NCI-H526 (cell line): ENCODE measurements around the gene CLCF1.

Experiments
- DNase-seq, 2 experiments: peaks; one replicate each; lab custom pipeline; 2025; lab: John Stamatoyannopoulos, UW

Gene CLCF1

DNA sequence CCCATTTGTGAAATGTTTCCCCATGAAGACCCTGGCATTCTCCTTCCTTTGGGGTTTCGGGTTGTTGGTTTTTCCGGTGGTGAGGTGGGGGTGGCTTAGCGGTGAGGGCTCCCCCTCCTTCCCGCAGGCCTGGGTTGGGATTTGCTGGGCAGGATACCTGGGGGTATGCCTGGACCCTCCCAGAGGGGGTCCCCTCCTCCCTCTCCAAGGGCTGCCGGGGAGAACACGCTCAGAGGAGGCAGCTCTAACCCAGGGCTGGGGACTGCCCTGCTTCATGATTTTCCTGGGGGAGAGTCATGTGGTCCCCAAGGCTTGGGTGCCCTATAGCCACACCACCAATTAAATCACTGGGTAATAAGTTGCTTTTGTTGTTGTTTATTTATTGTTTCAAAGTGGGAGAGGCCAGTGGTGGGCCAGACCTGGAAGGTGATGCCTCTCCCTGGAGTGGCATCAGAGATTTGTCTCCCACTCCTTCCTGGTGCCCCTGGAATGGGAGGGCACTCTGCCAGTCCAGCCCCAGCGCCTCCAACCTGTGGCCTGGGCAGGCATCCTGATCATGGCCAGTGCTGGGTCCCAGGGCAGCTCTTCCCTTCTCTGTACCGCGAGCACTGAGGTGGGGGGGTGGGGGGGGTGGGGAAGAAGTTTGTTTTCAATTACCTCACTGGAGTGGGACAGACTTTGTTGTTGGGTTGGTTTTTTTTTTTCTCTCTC lies 1.3 kb upstream of the CLCF1 start:
- DNase-seq = no peak

DNA sequence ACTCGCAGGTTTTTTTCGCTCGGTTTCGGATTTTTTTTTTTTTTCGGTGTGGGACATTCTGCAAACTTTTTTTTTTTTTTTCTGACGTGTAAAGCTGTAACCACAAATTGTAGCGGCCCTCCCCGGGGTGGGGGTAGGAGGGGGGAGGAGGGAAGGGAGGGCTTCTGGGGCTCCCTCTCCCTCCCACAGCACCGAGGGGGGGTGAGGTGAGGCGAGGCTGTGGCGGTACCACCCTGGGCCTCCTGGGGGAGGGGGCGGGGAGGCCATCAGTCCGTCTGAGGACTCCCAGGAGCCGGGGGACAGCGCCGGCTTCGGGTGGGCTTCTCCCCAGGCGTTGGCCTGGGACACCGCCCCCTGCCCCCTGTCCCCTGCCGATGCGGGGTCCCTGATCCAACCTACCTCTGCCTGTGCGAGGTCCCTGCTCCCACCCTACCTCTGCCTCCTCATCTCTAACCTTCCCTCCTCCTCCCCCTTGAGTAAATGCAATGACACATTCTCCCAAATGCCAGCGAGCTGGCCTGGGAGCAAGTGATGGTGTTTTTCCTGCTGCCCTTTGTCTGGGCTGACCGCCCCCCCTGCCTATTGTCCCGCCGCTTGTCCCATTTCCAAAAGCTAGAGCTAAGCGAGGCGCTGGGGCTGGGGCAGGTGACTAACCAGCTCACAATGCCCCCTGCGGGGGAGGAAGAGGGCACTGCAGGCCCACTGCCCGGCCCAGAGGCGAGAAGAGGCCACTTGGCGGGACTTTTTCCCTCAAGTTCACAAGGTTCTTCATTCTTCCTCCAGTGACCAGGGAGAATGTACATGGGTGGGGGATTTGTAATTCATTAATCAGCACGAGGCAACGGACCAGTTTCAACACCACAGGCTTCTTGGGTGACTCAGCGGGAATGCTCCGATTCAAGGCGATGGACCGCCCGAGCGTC lies 511 bp upstream of the CLCF1 start:
- DNase-seq = peak; percentile 46 to 86

DNA sequence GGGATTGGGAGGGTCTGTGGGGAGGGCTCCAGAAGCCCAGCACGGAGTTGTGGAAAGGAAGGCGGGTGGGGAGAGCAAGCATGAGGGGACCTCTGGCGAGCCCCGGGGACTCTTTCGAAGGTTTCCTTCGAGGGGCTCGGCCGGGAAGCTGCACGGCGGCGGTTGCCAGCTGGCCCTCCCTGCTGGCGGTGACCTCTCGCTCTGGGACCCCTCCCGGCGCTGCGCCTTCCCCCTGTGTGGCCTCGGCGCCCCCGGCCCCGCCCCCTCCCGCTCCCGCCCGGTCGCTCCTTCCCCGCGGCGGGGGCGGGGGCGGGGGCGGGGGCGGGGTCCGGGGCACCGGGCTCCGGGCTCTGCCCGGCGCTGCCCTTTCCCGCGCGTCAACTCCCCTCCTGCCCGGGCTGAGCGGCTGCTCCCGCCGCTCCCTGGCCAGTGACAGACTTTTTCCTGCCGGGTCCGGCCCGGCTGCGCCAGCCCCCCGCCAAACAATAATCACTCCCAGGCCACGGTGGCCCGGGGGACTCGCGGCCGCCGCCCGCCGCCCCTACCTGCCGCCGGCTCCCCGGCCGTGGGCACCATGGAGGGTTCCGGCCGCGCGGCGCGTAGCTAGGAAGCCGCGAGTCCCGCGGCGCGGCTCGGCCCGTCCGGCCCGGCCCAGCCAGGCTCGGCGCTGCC lies 941 bp downstream of the CLCF1 start:
- peak in 1 of 2 experiments; percentile 62 for DNase-seq

DNA sequence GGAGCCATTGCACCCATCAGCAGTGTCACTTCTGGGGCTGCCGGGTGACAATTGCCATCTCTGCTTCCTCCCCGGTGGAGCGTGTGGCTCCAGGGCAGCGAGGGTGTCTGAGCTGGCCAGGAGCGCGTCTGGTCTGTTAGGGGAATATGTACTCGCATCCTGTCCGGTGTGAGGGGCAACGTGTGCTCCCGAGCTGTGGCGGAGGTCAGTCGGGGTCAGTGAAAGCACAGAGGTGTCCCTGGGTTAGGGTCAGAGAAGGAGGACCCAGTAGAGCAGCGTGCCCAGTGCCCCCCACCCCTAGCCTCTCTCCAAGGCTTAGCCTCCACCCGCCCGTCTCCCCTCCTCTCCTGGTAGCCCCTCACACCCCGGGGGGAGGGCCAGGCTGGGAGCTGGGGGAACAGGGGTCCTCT lies 1.5 kb downstream of the CLCF1 start:
- no peak for DNase-seq

DNA sequence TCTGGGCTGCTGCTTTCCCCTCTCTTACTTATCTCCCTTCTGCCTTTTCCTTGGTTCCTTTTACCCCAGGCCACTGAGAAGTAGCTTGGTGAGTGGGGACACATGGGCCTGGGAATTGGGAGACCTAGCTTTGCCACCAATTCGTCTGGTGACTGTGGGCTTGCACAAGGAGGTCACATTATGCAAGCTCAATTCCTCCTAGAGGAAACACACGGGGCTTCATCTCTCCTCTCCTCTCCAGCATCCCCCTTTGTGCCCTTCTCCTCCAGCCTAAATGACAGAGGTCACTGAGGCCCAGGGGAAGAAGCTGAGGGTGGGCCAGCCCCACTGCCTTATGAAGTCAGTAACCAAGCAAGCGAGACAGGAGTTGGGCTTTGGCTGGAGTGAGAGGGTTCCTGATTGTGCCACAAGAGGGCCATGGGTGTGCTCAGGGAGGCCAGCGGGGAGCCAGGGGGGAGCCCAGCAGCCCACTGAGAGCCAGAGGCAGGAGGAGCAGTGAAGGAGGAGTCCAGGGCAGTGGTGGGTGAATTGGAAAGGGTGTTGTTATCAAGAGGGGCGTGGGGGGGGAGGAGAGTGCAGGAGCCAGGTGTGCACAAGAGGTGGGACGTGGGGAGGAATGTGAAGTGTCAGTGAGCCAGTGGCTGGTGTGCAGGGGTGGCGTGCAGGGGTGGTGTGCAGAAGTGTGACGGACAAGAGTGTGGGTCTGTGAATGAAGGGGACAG lies 2.0 kb downstream of the CLCF1 start:
- DNase-seq = peak in 1 of 2 experiments; percentile 63

DNA sequence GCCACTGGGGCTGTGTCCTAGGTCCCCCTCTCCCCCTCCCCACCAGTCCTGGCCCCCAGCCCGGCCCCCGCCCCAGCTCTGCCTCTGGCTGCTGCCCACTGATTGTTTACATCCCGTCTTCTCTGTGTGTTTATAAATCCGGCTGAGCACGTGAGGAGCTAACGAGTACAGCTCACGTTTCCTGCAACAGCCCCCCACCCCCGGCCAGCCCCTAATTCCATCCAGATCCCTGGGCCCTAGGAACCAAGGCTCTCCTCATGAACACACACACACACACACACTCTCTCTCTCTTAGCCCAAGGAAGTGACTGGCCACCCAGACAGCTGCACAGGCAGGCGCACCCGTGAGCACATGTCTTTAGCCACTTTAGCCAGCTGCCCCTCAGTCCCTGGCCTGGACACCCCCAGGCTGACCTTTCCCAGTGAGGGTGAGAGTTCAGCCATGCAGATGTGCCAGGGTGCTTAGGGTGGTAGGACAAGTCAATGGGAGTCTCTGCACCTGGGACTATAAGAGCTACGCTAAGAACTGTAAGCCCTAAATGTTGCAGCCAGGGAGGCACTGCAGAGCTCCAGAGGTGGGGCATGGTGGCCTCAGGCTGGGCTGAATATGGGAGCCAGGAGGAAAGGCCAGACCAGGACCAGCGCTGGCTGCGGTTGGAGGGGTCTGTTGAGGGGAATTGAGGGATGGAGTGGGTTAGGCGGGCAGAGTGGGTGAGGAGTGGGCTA lies 2.9 kb downstream of the CLCF1 start:
- DNase-seq = no peak

DNA sequence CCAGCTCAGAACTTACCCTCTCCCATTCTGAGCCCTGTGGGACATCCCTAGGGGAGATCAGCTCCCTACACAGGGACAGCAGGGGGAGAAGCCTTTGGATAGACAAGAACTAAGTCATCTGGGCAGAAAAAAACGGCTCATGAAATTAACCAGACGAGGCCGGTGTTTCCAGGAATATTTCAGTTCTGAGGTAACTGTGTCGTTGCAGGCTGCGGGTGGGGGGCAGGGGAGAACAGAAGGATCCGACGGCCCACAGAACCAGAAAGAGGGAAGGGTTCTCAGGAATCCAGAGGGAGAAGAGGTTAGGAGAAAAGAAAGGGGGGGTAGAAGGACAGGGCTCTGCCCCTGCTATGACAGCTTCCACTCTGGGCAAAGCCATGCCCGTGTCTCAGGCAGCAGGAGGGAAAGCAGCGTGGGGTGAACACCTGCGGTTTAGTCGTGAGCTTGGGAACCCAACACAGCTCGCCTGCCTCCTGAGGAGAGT lies 3.6 kb downstream of the CLCF1 start:
- DNase-seq = no peak

DNA sequence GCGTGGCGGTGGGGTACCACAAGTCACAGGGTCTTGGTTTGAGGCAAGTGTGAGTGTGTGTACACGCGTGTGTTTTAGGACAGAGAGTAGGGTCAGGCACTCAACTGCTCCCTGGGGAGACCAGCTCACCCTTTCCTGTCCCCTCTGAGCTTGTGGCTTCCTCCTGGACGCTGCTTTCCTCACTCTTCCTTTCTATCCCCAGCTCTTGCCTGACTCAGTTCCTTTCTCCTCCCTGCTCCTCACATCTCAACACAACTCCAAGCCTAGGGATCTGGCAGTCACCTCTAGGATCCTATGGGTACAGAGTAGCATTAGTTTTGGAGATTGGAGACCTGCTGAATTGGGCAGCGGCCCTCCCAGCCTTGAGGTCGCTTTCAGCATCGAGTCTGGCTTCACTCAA lies 4.1 kb downstream of the CLCF1 start:
- no peak for DNase-seq

DNA sequence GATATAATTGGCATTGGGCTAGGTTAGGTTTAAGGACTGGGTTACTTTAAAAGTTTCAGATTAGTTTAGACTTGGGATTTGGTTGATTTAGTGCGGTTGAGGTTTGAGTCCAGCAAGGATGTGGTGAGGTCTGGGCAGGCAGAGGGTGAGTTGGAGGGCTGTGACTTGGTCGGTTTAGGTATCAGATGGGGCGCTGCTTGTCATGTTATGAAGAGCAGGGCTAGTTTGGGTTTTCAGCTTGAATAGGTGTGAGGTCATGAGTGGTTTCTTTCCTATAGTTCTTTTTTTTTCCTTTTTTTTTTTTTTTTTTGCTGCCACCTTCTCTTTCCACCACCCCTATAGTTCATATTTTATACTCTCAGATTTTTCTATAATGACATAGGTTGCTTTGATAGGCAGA lies 4.8 kb downstream of the CLCF1 start:
- no peak for DNase-seq

DNA sequence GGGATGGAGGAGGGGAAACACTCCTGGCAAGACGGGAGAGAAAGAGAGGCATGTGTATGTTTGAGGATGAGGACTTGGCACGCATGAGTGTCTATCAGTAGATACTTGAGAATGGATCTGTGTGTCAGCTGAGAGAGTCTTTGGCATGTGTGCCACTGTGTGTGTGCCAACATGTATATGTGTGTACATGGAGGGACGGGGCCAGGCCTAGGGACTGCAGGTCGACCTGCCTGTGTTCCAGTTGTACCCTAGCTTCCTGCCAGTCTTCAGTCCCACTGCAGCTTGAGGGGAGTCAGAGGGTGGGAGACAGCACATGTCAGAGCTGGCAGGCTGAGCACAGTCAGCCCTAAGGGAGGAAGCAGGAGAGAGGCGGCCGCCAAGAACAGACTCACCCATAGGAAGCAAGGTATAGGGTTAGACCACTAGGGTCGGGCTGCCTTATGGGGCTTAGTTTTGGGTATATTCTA lies 5.6 kb downstream of the CLCF1 start:
- no peak for DNase-seq

DNA sequence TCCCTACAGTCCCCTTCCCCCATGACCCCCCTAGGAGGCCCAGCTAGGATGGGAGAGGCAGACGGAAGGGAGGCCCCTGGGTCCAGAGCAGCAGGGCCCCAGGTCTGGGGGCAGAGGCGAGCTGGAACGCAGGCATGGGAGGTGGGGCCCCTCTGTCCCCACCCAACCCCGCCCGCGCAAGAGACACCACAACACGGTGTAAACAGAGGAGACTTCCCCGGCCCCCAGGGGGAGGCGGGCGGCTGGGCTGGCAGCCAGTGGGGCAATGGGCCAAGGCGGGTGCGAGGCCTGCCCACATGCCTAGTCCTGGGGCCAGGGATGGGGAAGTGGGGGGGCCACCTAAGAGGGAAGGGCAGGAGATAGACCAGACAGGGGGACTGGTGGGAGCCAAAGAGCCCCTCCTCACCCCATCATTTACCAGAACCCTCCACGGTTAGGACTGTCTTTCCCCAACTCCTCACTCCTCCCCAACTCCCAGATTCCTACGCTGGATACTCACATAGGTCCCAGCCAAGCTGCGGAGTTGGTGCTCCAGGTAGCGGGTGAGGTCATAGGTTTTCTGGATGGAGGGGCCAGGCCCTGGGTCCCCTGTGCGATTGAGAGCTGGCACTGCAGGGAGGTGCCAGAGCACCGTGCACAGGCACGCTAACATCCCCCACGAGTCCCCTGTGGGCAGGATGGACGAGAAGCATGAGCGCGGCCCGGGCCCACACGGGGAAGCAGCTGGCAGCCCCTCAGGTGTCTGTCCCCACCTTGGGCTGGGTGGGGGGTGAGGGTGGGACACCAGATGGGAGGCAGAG lies 6.2 kb downstream of the CLCF1 start:
- no peak for DNase-seq

DNA sequence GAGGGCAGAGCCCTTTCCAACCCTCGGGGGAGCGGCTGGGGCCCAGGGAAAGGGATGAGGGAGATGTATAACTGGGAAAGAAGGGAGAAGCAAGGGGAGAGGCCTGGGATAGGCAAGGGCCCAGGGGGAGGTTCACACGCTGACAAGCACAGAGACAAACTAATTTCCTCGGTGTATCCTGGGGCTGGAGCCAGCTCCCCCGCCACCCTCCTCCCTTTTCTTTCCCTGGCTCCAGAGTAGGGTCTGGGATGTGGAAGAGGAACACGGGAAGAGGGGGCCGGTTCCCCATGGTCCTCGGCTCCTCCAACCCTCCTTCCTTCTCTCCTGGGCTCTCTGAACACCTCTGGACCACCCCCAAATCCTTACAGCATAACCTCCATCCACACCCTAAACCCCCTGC lies 6.9 kb downstream of the CLCF1 start:
- DNase-seq = no peak

DNA sequence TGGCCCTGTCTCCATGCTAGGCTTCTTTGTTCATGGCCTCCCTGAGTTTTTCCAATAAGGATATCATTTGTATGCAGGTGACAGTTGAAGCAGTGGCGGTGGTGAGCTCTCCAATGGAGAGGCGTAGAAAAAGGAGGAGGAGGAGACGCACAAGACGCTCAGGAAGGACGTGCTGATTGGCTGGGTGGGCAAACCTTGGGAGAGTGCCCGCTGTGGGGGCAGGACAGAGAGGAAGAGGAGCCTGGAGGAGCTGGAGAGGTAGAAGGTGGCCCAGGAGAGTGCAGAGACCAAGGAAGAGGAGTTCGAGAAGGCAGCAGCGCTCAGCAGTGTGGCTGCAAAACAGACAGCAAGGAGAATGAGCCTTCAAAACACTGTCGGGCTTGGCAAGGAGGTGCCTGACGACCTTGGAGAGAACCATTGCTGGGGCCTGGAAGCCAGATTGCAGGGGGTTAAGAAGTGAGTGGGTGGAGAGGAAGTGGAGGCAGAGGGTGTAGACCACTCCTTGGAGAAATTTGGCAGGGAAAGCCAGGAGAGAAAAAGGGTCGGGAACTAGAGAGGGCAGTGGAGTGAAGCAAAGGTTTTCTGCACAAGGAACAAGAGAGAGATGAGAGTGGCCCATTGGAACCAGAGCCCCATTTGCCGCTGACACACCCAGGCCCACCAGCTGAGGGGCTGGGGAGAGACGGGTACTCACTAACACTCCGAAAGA lies 7.5 kb downstream of the CLCF1 start:
- DNase-seq = peak; percentile 56 to 61

DNA sequence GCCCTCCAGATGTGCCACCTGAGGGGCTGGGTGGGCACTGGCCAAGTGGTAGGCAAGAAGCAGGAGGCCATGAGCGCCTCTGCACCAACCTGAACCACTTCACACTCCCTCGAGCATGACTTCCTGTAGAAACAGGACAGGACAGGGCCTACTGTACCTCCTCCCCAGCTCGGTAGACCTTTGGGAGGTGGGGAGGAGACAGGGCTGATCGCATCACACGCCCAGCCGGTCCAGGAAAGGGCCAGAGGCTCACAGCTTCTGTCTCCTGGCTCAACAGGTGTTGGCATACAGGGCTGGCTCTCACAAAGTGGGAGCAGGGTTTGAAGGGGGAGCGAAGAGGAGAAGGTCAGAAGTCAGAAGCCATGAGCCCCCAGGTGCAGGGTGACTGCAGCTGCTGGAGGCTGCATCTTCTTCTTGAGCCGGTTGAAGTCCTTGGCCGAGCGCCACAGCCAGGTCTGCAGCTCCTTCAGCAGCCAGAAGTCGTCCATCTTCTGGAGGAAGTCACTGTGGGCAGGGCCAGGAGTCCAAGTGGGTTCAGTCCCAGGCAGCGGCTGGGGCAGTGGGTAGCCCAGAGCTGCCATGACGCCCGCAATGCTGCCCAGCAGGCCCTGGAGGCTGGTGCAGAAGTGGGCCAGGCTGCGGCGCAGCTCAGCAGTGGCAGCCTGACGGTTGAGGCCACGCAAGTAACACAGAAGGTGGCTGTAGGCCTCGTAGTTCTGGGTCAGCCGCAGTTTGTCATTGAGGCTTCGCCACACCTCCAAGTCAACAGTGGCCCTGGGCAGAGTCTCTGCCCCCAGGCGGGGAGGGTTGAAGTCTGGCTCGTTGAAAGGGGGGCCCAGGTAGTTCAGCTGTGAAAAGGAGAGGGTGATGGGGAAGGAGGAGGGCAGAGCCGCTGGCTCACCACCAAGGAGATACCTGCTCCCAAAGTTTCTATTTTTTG lies 8.3 kb downstream of the CLCF1 start:
- DNase-seq = no peak

DNA sequence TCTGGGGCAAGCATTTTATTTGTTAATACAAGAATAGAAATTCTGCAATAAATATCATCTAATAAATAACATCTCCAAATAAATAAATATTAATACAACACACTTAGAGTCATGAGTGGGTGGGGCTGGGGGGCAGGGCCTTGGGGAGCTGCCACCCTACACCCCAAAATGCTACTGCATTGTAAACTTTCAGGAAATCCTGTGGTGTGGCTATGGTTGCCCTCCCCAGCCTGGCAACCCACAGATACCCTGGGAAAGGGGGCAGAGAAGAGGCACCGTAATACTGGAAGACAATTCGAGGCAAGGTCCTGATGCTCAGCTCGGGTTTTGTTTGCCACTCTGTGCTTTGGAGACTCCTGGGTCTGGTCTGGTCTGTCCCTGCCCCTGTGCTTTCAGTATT lies 9.2 kb downstream of the CLCF1 start:
- DNase-seq = no peak

DNA sequence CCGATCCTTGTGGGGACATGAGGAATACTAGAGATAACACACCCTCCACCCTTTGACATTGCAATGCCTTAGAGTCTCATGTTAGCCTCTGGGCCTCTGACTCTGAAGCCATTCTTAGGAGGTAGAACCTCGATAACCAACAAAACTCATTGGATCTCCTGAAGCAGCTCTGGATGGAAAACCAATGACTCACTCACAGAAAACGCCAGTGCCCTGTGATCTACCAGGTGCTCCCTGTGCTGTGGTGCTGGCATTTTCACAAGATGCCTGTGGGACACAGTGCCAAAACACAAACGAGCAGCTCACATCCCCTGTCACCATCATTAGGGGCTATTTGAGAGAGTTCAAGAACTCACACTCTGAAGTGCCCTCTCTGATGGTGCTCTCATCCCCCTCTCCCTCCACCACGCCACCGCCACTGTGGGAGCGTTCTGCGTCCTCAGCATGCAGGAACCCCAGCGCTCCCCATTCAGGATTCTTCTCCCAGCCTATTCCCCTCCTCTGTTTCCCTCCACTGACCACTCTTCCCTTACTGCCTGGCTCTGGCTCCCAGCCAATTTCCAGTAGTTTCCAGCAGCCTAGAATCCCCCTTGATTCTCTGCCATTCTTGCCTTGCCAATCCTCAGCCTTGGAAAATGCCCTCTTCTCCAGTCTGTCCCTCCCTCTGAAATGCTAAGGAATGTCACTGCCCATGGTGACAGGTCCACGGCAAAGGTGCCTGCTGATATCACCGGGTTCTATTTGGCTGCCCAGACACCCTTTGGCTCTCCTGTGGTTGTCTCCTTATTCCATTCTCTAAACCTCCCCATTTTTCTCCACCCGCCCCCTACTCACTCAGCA lies 15.3 kb downstream of the CLCF1 start:
- no peak for DNase-seq

DNA sequence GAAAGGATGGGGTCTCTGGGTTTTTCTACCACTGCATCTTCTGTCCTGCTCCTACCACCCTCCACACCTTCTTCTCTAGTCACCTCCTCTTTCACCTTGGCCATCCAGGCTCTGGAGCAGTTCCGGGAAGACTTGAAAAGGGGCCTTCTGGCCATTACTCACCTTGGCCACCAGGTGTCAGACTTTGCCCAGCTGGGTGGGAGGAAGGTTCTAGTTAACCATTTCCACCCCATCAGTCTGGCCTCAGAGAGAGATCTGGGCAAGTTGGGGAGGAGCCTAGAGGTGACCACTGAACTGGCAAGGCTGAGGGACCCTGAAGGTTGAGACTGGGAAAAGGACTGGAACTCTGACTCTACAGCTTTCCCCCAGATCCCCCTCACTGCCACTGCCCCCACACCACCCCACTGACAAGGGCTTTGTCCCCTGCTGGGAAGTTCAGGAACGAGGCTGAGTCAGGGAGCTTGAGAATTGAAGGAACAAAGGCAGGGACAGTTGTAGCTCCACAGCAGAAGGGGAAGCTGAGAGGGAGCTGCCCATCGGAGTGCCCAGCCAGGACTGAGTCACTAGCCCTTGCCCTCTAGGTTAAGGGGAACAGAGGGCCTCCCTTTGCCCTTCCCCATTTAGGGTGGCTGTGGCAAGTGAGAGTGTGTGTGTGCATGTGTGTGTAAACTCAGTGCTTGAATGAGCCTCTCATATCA lies 16.4 kb downstream of the CLCF1 start:
- peak; percentile 64 to 87 for DNase-seq
